ENCODE data around the gene CIDEB.
A peak's percentile ranks its signal among the peaks of the same experiment; 100 is the strongest.

The CIDEB gene

DNA sequence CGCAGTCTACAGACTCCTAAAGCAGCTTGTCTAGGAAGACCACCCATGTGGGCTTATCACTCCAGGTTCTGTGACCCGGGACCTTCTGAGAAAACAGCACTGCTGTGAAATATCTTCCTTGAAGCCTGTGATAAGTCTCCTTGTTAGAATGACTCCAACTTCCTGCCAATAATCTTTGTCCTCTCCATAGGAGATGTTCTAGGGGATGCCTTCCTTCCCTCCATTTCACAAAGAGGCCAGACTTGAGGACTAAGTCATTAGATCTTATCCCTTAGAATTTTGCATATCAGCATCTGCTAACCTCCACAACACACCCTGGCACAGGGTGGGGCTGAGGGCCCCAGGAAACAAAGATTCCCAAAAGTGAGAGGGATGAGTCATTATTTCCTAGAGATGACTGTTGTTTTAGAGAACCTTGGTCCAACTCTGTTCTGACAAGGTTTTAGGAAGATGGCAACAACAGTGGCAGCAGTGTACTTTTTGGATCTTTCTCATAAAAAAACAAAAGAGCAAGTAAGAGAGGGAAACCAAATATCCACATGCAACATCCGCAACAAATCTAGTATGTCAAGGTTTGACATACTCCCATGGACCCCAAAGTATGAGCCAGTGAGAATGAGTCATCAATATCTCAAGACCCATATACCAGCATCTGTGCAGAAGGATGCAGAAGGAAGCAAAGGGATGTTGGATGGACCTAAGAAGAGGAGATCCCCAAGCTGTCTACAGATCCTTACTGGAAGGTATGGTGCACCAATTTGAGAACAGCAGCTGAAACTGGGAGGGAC lies 9.6 kb upstream of the CIDEB start:
- H3K27me3 ChIP-seq (ENCODE audit: low read depth, low read length) = peaks cover 4% of the 10 kb centered on the region
- no peak overlapping the region for H3K4me3 ChIP-seq (ENCODE audit: low read depth in 1 of 2, low read length in 2 of 2)

DNA sequence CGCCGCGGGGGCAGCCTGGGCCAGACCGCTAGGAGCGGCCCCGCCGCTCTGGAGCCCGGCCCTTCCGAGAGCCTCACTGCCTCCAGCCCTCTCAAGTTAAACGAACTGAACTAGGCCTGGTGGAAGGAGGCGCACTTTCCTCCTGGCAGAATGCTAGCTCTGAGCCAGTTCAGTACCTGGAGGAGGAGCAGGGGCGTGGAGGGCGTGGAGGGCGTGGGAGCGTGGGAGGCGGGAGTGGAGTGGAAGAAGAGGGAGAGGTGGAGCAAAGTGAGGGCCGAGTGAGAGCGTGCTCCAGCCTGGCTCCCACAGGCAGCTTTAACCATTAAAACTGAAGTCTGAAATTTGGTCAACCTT lies 8.8 kb upstream of the CIDEB start:
- H3K9me3 ChIP-seq (ENCODE audit: control insufficient read depth in 1 of 2, low read length in 2 of 2) = no peaks in the 10 kb centered on the region
- H3K36me3 ChIP-seq (ENCODE audit: control insufficient read depth in 1 of 2, insufficient read depth in 2 of 2, low read length in 2 of 2) = peaks cover 0 to 4% of the 10 kb centered on the region in 2 donors
- peaks cover 9 to 11% of the 10 kb centered on the region in 2 donors for H3K4me1 ChIP-seq (ENCODE audit: control insufficient read depth in 1 of 2, insufficient read depth in 2 of 2, low read length in 2 of 2)
- no peak overlapping the region for H3K27ac ChIP-seq (ENCODE audit: low read length)
- peak overlapping the region in 1 of 2 donors; percentile 17 for H3K4me3 ChIP-seq (ENCODE audit: low read depth in 1 of 2, low read length in 2 of 2)
- H3K27me3 ChIP-seq (ENCODE audit: low read depth, low read length) = peaks cover 4% of the 10 kb centered on the region

More for the DNA sequence above, 9.6 kb upstream of the CIDEB start:
- Histone ChIP-seq H3K27ac (ENCODE audit: low read length) (no peak overlapping the region), H3K4me1 (ENCODE audit: control insufficient read depth in 1 of 2, insufficient read depth in 2 of 2, low read length in 2 of 2) (peaks cover 9 to 11% of the 10 kb centered on the region in 2 donors), H3K36me3 (ENCODE audit: control insufficient read depth in 1 of 2, insufficient read depth in 2 of 2, low read length in 2 of 2) (no peaks in the 10 kb centered on the region), H3K9me3 (ENCODE audit: control insufficient read depth in 1 of 2, low read length in 2 of 2) (no peaks in the 10 kb centered on the region)

DNA sequence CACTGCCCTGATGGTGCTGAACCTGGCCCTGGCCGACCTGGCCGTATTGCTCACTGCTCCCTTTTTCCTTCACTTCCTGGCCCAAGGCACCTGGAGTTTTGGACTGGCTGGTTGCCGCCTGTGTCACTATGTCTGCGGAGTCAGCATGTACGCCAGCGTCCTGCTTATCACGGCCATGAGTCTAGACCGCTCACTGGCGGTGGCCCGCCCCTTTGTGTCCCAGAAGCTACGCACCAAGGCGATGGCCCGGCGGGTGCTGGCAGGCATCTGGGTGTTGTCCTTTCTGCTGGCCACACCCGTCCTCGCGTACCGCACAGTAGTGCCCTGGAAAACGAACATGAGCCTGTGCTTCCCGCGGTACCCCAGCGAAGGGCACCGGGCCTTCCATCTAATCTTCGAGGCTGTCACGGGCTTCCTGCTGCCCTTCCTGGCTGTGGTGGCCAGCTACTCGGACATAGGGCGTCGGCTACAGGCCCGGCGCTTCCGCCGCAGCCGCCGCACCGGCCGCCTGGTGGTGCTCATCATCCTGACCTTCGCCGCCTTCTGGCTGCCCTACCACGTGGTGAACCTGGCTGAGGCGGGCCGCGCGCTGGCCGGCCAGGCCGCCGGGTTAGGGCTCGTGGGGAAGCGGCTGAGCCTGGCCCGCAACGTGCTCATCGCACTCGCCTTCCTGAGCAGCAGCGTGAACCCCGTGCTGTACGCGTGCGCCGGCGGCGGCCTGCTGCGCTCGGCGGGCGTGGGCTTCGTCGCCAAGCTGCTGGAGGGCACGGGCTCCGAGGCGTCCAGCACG lies 8.2 kb upstream of the CIDEB start:
- Histone ChIP-seq H3K4me1 (ENCODE audit: control insufficient read depth in 1 of 2, insufficient read depth in 2 of 2, low read length in 2 of 2) (peaks cover 9 to 11% of the 10 kb centered on the region in 2 donors), H3K27ac (ENCODE audit: low read length) (no peak overlapping the region), H3K36me3 (ENCODE audit: control insufficient read depth in 1 of 2, insufficient read depth in 2 of 2, low read length in 2 of 2) (peaks cover 0 to 4% of the 10 kb centered on the region in 2 donors), H3K9me3 (ENCODE audit: control insufficient read depth in 1 of 2, low read length in 2 of 2) (no peaks in the 10 kb centered on the region), H3K4me3 (ENCODE audit: low read depth in 1 of 2, low read length in 2 of 2) (peak overlapping the region in 1 of 2 donors; percentile 17), H3K27me3 (ENCODE audit: low read depth, low read length) (peaks cover 4% of the 10 kb centered on the region)

DNA sequence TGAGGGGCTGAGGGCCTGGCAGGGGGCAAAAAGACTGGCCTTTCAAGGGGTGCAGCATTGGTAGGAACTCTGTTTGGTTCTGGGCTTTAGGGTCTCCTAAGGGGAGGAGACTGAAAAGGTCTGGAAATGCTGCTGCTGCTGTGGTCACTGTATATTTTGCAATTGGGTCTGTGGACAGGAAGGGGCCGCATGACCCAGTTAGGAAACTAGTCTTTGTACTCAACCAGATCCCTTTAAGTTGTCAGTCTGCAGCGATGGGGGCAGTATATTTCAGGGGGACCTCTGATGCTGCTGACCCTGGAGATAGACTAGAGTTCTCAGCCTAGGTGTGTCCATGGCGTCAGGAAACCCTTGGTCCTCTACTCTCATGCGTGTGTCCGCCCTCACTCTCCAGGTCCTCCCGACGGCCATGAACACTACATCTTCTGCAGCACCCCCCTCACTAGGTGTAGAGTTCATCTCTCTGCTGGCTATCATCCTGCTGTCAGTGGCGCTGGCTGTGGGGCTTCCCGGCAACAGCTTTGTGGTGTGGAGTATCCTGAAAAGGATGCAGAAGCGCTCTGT lies 7.5 kb upstream of the CIDEB start:
- peaks cover 4% of the 10 kb centered on the region for H3K27me3 ChIP-seq (ENCODE audit: low read depth, low read length)
- peaks cover 0 to 4% of the 10 kb centered on the region in 2 donors for H3K36me3 ChIP-seq (ENCODE audit: control insufficient read depth in 1 of 2, insufficient read depth in 2 of 2, low read length in 2 of 2)
- H3K9me3 ChIP-seq (ENCODE audit: control insufficient read depth in 1 of 2, low read length in 2 of 2) = no peaks in the 10 kb centered on the region
- no peak overlapping the region for H3K27ac ChIP-seq (ENCODE audit: low read length)
- H3K4me3 ChIP-seq (ENCODE audit: low read depth in 1 of 2, low read length in 2 of 2) = peak overlapping the region in 1 of 2 donors; percentile 9
- H3K4me1 ChIP-seq (ENCODE audit: control insufficient read depth in 1 of 2, insufficient read depth in 2 of 2, low read length in 2 of 2) = peaks cover 11 to 16% of the 10 kb centered on the region in 2 donors

GRCh38 chr14:24314377-24315193 lies 6.8 kb upstream of the CIDEB start:
- H3K27me3 ChIP-seq (ENCODE audit: low read depth, low read length) = no peaks in the 10 kb centered on the region
- peak overlapping the region in 1 of 2 donors; percentile 9 for H3K4me3 ChIP-seq (ENCODE audit: low read depth in 1 of 2, low read length in 2 of 2)
- no peaks in the 10 kb centered on the region for H3K9me3 ChIP-seq (ENCODE audit: control insufficient read depth in 1 of 2, low read length in 2 of 2)
- no peak overlapping the region for H3K27ac ChIP-seq (ENCODE audit: low read length)
- H3K36me3 ChIP-seq (ENCODE audit: control insufficient read depth in 1 of 2, insufficient read depth in 2 of 2, low read length in 2 of 2) = peaks cover 0 to 4% of the 10 kb centered on the region in 2 donors
- H3K4me1 ChIP-seq (ENCODE audit: control insufficient read depth in 1 of 2, insufficient read depth in 2 of 2, low read length in 2 of 2) = peaks cover 18 to 23% of the 10 kb centered on the region in 2 donors

DNA sequence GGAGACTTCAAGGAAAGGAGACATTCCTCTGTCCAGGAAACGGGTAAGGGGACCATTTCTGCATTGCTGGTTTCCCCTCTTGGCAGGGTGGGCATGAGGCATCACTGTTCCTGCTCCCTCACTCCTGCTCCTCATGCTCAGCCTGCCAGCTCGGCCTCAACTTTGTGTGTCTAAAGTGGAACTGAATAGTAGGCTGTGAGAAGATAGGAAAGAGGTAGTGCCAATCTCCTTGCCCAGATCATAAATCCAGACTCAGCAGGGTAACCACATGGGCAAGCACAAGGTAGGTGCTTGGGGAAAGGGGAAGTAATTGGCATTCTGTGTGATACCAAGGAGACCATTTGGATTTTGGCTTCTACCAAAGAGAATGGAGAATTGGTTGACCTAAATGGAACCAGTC lies 6.1 kb upstream of the CIDEB start:
- Histone ChIP-seq H3K36me3 (ENCODE audit: control insufficient read depth in 1 of 2, insufficient read depth in 2 of 2, low read length in 2 of 2) (peaks cover 0 to 4% of the 10 kb centered on the region in 2 donors), H3K4me3 (ENCODE audit: low read depth in 1 of 2, low read length in 2 of 2) (no peak overlapping the region), H3K4me1 (ENCODE audit: control insufficient read depth in 1 of 2, insufficient read depth in 2 of 2, low read length in 2 of 2) (peaks cover 21 to 27% of the 10 kb centered on the region in 2 donors), H3K9me3 (ENCODE audit: control insufficient read depth in 1 of 2, low read length in 2 of 2) (no peaks in the 10 kb centered on the region), H3K27me3 (ENCODE audit: low read depth, low read length) (no peaks in the 10 kb centered on the region), H3K27ac (ENCODE audit: low read length) (no peak overlapping the region)

GRCh38 chr14:24312736-24313507 lies 5.1 kb upstream of the CIDEB start:
- Histone ChIP-seq H3K36me3 (ENCODE audit: control insufficient read depth in 1 of 2, insufficient read depth in 2 of 2, low read length in 2 of 2) (peaks cover 0 to 4% of the 10 kb centered on the region in 2 donors), H3K27ac (ENCODE audit: low read length) (peak overlapping the region; percentile 40), H3K4me3 (ENCODE audit: low read depth in 1 of 2, low read length in 2 of 2) (no peak overlapping the region), H3K27me3 (ENCODE audit: low read depth, low read length) (no peaks in the 10 kb centered on the region), H3K9me3 (ENCODE audit: control insufficient read depth in 1 of 2, low read length in 2 of 2) (no peaks in the 10 kb centered on the region), H3K4me1 (ENCODE audit: control insufficient read depth in 1 of 2, insufficient read depth in 2 of 2, low read length in 2 of 2) (peaks cover 21 to 28% of the 10 kb centered on the region in 2 donors)

DNA sequence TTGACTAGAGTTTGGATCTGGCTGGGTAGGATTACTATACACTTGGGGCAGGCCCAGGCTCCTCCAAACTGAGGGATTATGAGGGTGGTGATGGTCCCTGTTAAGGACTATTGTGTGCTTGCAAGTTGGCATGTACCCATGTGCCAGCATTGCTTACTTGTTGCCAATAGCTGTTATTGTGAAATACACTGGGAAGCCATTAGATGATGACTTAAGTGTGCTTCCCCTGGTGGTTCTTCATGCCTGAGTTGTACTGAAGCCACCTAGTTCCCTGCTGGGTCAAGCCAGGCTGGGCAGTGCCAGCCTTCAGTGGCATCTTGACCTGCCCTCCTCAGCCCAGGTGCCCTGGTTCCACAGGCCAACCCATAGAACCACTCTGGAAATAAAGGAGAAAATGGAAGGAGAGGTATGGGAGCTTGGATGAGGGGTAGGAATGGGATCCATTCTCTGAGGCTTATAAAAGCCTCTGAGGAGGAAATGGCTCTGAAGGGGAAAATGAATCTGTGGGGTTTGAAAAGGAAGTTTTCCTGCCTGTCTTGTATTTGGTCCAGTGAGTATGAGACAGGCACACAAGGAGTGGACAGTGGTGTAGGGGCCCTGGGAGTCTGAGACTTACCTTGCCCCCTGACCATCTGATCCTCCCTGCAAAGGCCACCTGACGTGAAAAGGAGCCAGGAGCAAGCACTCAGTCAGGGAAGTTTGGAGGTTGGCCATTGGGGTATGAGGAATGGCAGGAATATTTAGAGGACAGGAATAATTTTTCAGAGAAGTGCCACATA lies 4.2 kb upstream of the CIDEB start:
- H3K36me3 ChIP-seq (ENCODE audit: control insufficient read depth in 1 of 2, insufficient read depth in 2 of 2, low read length in 2 of 2) = peaks cover 4 to 5% of the 10 kb centered on the region in 2 donors
- peak overlapping the region; percentile 40 for H3K27ac ChIP-seq (ENCODE audit: low read length)
- no peaks in the 10 kb centered on the region for H3K9me3 ChIP-seq (ENCODE audit: control insufficient read depth in 1 of 2, low read length in 2 of 2)
- peak overlapping the region; percentile 55 to 71 for H3K4me3 ChIP-seq (ENCODE audit: low read depth in 1 of 2, low read length in 2 of 2)
- H3K4me1 ChIP-seq (ENCODE audit: control insufficient read depth in 1 of 2, insufficient read depth in 2 of 2, low read length in 2 of 2) = peaks cover 21 to 32% of the 10 kb centered on the region in 2 donors
- H3K27me3 ChIP-seq (ENCODE audit: low read depth, low read length) = no peaks in the 10 kb centered on the region

DNA sequence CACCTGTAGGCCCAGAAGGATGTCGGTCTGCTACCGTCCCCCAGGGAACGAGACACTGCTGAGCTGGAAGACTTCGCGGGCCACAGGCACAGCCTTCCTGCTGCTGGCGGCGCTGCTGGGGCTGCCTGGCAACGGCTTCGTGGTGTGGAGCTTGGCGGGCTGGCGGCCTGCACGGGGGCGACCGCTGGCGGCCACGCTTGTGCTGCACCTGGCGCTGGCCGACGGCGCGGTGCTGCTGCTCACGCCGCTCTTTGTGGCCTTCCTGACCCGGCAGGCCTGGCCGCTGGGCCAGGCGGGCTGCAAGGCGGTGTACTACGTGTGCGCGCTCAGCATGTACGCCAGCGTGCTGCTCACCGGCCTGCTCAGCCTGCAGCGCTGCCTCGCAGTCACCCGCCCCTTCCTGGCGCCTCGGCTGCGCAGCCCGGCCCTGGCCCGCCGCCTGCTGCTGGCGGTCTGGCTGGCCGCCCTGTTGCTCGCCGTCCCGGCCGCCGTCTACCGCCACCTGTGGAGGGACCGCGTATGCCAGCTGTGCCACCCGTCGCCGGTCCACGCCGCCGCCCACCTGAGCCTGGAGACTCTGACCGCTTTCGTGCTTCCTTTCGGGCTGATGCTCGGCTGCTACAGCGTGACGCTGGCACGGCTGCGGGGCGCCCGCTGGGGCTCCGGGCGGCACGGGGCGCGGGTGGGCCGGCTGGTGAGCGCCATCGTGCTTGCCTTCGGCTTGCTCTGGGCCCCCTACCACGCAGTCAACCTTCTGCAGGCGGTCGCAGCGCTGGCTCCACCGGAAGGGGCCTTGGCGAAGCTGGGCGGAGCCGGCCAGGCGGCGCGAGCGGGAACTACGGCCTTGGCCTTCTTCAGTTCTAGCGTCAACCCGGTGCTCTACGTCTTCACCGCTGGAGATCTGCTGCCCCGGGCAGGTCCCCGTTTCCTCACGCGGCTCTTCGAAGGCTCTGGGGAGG lies 3.1 kb upstream of the CIDEB start, which contains the start of gene LTB4R:
Gene LTB4R, plus strand, starts transcription at position 857 of the 959 bp plus-strand sequence. CDS start 4,150 bp downstream, outside the sequence.
- Histone ChIP-seq H3K9me3 (ENCODE audit: control insufficient read depth in 1 of 2, low read length in 2 of 2) (no peaks in the 10 kb centered on the region), H3K4me3 (ENCODE audit: low read depth in 1 of 2, low read length in 2 of 2) (peak within 1 kb of the TSS; percentile 55 to 71), H3K27me3 (ENCODE audit: low read depth, low read length) (no peaks in the 10 kb centered on the region), H3K4me1 (ENCODE audit: control insufficient read depth in 1 of 2, insufficient read depth in 2 of 2, low read length in 2 of 2) (peaks cover 21 to 22% of the 10 kb centered on the region in 2 donors), H3K36me3 (ENCODE audit: control insufficient read depth in 1 of 2, insufficient read depth in 2 of 2, low read length in 2 of 2) (peaks cover 11 to 16% of the 10 kb centered on the region in 2 donors), H3K27ac (ENCODE audit: low read length) (peak within 1 kb of the TSS; percentile 40)

Data from muscle layer of duodenum (tissue), 2 donors.